B cell (primary cell): ENCODE data around the gene MAP2K5. TPM values are rescaled to one million over a fixed set of nuclear protein-coding genes. Genes with fewer than 3 reads are reported as not detected.

Source experiments
- ATAC-seq: fragments of 200-7000 bp; cut with Tn5 transposase; one replicate; pipeline ENCODE4 v1.10.0; 2021; ENCODE audit warnings: low read depth, mild to moderate bottlenecking, moderate number of reproducible peaks, moderate library complexity
- CTCF ChIA-PET: fragments of 350-600 bp; sonication (Branson Sonifier 250); formaldehyde crosslinking; loops from one replicate; lab custom pipeline; 2021; ENCODE audit warnings: antibody characterized with exemption, inconsistent platforms; lab: Charles Lee
- POLR2A ChIA-PET: fragments of 350-600 bp; sonication (Branson Sonifier 250); formaldehyde crosslinking; loops from one replicate; lab custom pipeline; 2021; ENCODE audit warnings: antibody characterized with exemption; lab: Charles Lee
- DNase-seq: peaks from one replicate; pipeline ENCODE4 v3.0.0; 2013
- H2AFZ ChIP-seq: 2 replicates; pipeline ENCODE4 v1.6.1; 2012; ENCODE audit warnings: mild to moderate bottlenecking, low read depth, low read length; ENCODE audit not compliant: insufficient read depth, poor library complexity, severe bottlenecking
- H3K27ac ChIP-seq, 2 donors: 1 replicate in 1 of 2; 2 replicates in 1 of 2; pipeline ENCODE4 v1.5.1; 2012 to 2013; ENCODE audit warnings: low read length in 2 of 2, mild to moderate bottlenecking in 2 of 2, moderate library complexity in 1 of 2
- H3K27me3 ChIP-seq, 4 experiments: fragments of 200-600 bp in 1 of 4; sonication (generic) in 1 of 4; replicated peaks in 1 of 4; 1 replicate in 2 of 4; 2 replicates in 2 of 4; pipeline versions ENCODE4 v1.6.1 to v1.7.0; 2013 to 2016; ENCODE audit warnings: low read length in 3 of 4, mild to moderate bottlenecking in 2 of 4, mixed read lengths in 1 of 4, moderate library complexity in 1 of 4; ENCODE audit not compliant: insufficient read depth in 4 of 4, control insufficient read depth in 3 of 4; ENCODE audit errors: control extremely low read depth in 1 of 4
- H3K36me3 ChIP-seq, 2 experiments: replicated peaks in 1 of 2; 1 replicate in 1 of 2; 2 replicates in 1 of 2; pipeline versions ENCODE4 v1.6.1 to v1.7.1; 2013; ENCODE audit warnings: low read length in 1 of 2; ENCODE audit not compliant: insufficient read depth in 2 of 2, control insufficient read depth in 1 of 2; ENCODE audit errors: control extremely low read depth in 1 of 2, extremely low read depth in 1 of 2
- H3K4me1 ChIP-seq, 2 donors: fragments of 200-600 bp in 1 of 2; sonication (generic) in 1 of 2; 1 replicate in 1 of 2; 2 replicates in 1 of 2; pipeline versions ENCODE4 v1.5.1 to v1.6.1; 2013 to 2017; ENCODE audit warnings: low read length in 2 of 2; ENCODE audit not compliant: control insufficient read depth in 2 of 2, insufficient read depth in 2 of 2
- H3K4me2 ChIP-seq: replicated peaks from 2 replicates; pipeline ENCODE3; 2012; ENCODE audit warnings: mild to moderate bottlenecking, low read depth, low read length; ENCODE audit not compliant: poor library complexity, severe bottlenecking
- H3K4me3 ChIP-seq, 5 experiments: fragments of 200-600 bp in 1 of 5; sonication (generic) in 1 of 5; 1 replicate in 3 of 5; 2 replicates in 2 of 5; pipeline versions ENCODE4 v1.5.1 to v1.7.0; 2011 to 2016; ENCODE audit warnings: low read length in 4 of 5, mild to moderate bottlenecking in 4 of 5, low read depth in 2 of 5, control low read depth in 1 of 5, moderate library complexity in 1 of 5; ENCODE audit not compliant: insufficient read depth in 1 of 5; ENCODE audit errors: control extremely low read depth in 1 of 5, extremely low read depth in 1 of 5
- H3K79me2 ChIP-seq: fragments of 200-600 bp; sonication (generic); one replicate; pipeline ENCODE4 v1.6.0; 2016; ENCODE audit warnings: low read length; ENCODE audit not compliant: control insufficient read depth, insufficient read depth
- H3K9ac ChIP-seq: fragments of 200-600 bp; sonication (generic); 2 replicates; pipeline ENCODE4 v1.6.1; 2017; ENCODE audit warnings: mild to moderate bottlenecking, low read length, moderate library complexity
- H3K9me3 ChIP-seq, 3 donors: one replicate each; pipeline versions ENCODE4 v1.6.1 to v1.7.1; 2013; ENCODE audit warnings: low read length in 2 of 3; ENCODE audit not compliant: control insufficient read depth in 2 of 3, insufficient read depth in 1 of 3; ENCODE audit errors: control extremely low read depth in 1 of 3
- H4K20me1 ChIP-seq: 2 replicates; pipeline ENCODE4 v1.6.0; 2012; ENCODE audit warnings: mild to moderate bottlenecking, low read length; ENCODE audit not compliant: insufficient read depth, control insufficient read depth, poor library complexity, severe bottlenecking
- H3K27ac Mint-ChIP-seq: one replicate; pipeline ENCODE4 v1.8.0; 2021; ENCODE audit warnings: mixed read lengths
- H3K27me3 Mint-ChIP-seq: one replicate; pipeline ENCODE4 v1.8.0; 2021; ENCODE audit warnings: mixed read lengths
- H3K4me1 Mint-ChIP-seq: one replicate; pipeline ENCODE4 v1.8.0; 2021; ENCODE audit warnings: mixed read lengths
- H3K4me3 Mint-ChIP-seq: one replicate; pipeline ENCODE4 v1.8.0; 2021; ENCODE audit warnings: mixed read lengths
- H3K9me3 Mint-ChIP-seq: one replicate; pipeline ENCODE4 v1.8.0; 2022; ENCODE audit warnings: mixed read lengths; ENCODE audit not compliant: insufficient read depth
- EZH2 ChIP-seq: IDR thresholded peaks from 2 replicates; pipeline ENCODE4 v1.6.1; 2012; ENCODE audit warnings: borderline replicate concordance, low read depth, mild to moderate bottlenecking, moderate library complexity, low read length; ENCODE audit not compliant: insufficient read depth, poor library complexity, severe bottlenecking
- WGBS: methylation state at CpG from one replicate; pipeline ENCODE4 v1.1.5; 2013; ENCODE audit warnings: missing lambda C conversion rate; ENCODE audit not compliant: insufficient coverage; 5-methylcytosine and 5-hydroxymethylcytosine counted together
- intact Hi-C: fragments of 100-400 bp; cut with micrococcal nuclease; formaldehyde crosslinking; loops from one replicate; pipeline ENCODE4 v1.10.0; 2022
- polyA plus RNA-seq: library from polyadenylated mRNA; depleted of rRNA; stranded (reverse); fragments of >200 nt; gene quantifications from 2 replicates; pipeline ENCODE4 v1.2.3, GENCODE V29; 2012
- total RNA-seq, 2 donors: library from RNA; stranded (reverse); fragments of 120-200 nt in 1 of 2; gene quantifications; 1 replicate in 1 of 2; 2 replicates in 1 of 2; pipeline versions ENCODE4 v1.2.3 to v1.2.4, GENCODE V29; 2013 to 2022
- TF ChIP-seq, protein P1 (sequence below): fragments of 200-600 bp; IDR thresholded peaks from one replicate; pipeline ENCODE4 v1.8.0; 2022; ENCODE audit warnings: antibody characterized with exemption, mild to moderate bottlenecking

The MAP2K5 gene
- total and polyA plus RNA-seq, 2 donors (not counting 1 experiment from before 2014, with no cell fraction given): 11.1 to 40.0 TPM

DNA sequence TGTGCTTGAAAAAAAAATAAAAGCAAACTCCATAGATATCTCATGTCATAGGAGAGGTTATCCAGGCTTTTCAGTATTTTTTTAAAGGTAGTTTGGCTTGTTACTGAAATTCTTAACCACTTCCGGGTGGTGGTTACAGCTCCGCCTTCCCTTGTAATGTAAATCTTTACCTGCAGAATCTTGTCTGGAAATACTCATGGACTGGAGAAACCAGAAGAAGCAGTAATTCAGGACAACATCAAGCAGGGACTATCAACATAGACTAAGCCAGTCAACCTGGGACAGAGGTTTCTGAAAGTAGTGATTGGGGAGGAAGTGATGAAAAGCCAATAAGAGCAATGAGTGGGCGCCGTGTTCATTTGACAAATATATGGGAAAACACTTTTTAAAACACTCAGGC lies 203.9 kb downstream of the MAP2K5 start:
- H3K79me2 ChIP-seq: no peaks in the 10 kb centered on the region
- no peak for ATAC-seq
- H3K36me3 ChIP-seq: no peaks in the 10 kb centered on the region
- Mint-ChIP-seq H3K4me3 (no peak overlapping the region), H3K9me3 (no peaks in the 10 kb centered on the region), H3K27ac (no peak overlapping the region), H3K4me1 (peaks cover 10% of the 10 kb centered on the region), H3K27me3 (no peaks in the 10 kb centered on the region)
- ChIA-PET POLR2A (no interaction called here), CTCF (no interaction called here)
- no peaks in the 10 kb centered on the region for H4K20me1 ChIP-seq
- H3K27ac ChIP-seq: no peak overlapping the region
- no peak overlapping the region for H3K9ac ChIP-seq
- no peak overlapping the region for H3K4me3 ChIP-seq
- H3K4me1 ChIP-seq: peaks cover 0 to 6% of the 10 kb centered on the region in 2 donors
- H3K27me3 ChIP-seq: no peaks in the 10 kb centered on the region
- no CpG with 5 or more reads among the region's 4 CpGs for WGBS
- no peak for TF ChIP-seq EZH2
- TF ChIP-seq, protein P1, sequence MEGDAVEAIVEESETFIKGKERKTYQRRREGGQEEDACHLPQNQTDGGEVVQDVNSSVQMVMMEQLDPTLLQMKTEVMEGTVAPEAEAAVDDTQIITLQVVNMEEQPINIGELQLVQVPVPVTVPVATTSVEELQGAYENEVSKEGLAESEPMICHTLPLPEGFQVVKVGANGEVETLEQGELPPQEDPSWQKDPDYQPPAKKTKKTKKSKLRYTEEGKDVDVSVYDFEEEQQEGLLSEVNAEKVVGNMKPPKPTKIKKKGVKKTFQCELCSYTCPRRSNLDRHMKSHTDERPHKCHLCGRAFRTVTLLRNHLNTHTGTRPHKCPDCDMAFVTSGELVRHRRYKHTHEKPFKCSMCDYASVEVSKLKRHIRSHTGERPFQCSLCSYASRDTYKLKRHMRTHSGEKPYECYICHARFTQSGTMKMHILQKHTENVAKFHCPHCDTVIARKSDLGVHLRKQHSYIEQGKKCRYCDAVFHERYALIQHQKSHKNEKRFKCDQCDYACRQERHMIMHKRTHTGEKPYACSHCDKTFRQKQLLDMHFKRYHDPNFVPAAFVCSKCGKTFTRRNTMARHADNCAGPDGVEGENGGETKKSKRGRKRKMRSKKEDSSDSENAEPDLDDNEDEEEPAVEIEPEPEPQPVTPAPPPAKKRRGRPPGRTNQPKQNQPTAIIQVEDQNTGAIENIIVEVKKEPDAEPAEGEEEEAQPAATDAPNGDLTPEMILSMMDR: no peak
- H3K4me2 ChIP-seq: no peak overlapping the region
- H3K9me3 ChIP-seq: no peaks in the 10 kb centered on the region
- no peak overlapping the region for H2AFZ ChIP-seq
- intact Hi-C loops: no loop called here
- no peak for DNase-seq

DNA sequence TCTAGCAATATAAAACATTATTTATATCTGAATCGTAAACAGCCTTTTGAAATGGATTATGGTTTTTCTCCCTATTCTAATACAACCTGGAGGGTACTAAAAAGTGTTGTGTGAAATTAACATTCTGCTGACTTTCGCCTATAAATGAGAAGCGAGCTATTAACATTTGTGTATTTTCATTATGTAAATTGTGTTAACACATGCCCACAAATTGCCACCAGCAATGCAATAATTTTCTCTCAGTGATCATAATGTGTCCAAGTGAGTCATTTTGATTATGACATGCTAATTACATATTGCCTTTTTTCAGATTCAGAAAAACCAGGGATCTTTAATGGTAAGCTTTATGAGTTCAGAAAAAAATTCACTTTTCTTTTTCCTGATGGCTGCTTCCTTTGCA lies 205.4 kb downstream of the MAP2K5 start:
- no peaks in the 10 kb centered on the region for H3K79me2 ChIP-seq
- CTCF ChIA-PET: interaction anchor here (1.7 kb wide), 1 partner anchor 15 kb away, joined by 4 read pairs; no protein-coding TSS in a partner anchor
- H3K4me1 Mint-ChIP-seq: peaks cover 10% of the 10 kb centered on the region
- POLR2A ChIA-PET: no interaction called here
- H2AFZ ChIP-seq: no peak overlapping the region
- no peak overlapping the region for H3K27ac ChIP-seq
- H3K4me3 Mint-ChIP-seq: no peak overlapping the region
- ATAC-seq (no peak), DNase-seq (no peak)
- peaks cover 0 to 6% of the 10 kb centered on the region in 2 donors for H3K4me1 ChIP-seq
- no peak for TF ChIP-seq EZH2
- TF ChIP-seq, protein P1: no peak
- WGBS: no CpG with 5 or more reads among the region's 3 CpGs
- H3K27ac Mint-ChIP-seq: no peak overlapping the region
- H3K4me3 ChIP-seq: no peak overlapping the region
- H3K9me3 Mint-ChIP-seq: no peaks in the 10 kb centered on the region
- no peaks in the 10 kb centered on the region for H3K27me3 ChIP-seq
- no peaks in the 10 kb centered on the region for H4K20me1 ChIP-seq
- H3K9me3 ChIP-seq: no peaks in the 10 kb centered on the region
- intact Hi-C loops: no loop called here
- H3K4me2 ChIP-seq: no peak overlapping the region
- no peaks in the 10 kb centered on the region for H3K27me3 Mint-ChIP-seq
- no peaks in the 10 kb centered on the region for H3K36me3 ChIP-seq
- no peak overlapping the region for H3K9ac ChIP-seq
